ENCODE results near the gene RPL36.

RPL36 gene
- total RNA-seq = 265 to 512 (median 407) reads per million in 4 experiments

- peak; percentile 98 for DNase-seq
Measured at GRCh38 chr19:5690125-5690954, at the start of gene RPL36. Gene RPL36, plus strand, starts transcription at chr19:5690295. Its CDS starts 213 bp downstream, at chr19:5690508.

- DNase-seq = no peak
Measured at GRCh38 chr19:5641171-5641570, 48.9 kb upstream of the RPL36 start.

GRCh38 chr19:5642204-5642603 is 47.9 kb upstream of the RPL36 start:
- DNase-seq = no peak

GRCh38 chr19:5643060-5643459 is 47.0 kb upstream of the RPL36 start:
- DNase-seq = no peak

- DNase-seq = no peak
Measured at GRCh38 chr19:5644037-5644436, 46.1 kb upstream of the RPL36 start.

GRCh38 chr19:5645409-5645808 is 44.7 kb upstream of the RPL36 start:
- DNase-seq = no peak

GRCh38 chr19:5646703-5647102 is 43.4 kb upstream of the RPL36 start:
- DNase-seq = no peak

- no peak for DNase-seq
Measured at GRCh38 chr19:5648464-5648863, 41.6 kb upstream of the RPL36 start.

GRCh38 chr19:5651361-5651760 is 38.7 kb upstream of the RPL36 start:
- no peak for DNase-seq

- no peak for DNase-seq
Measured at GRCh38 chr19:5652261-5652660, 37.8 kb upstream of the RPL36 start.

GRCh38 chr19:5654931-5655330 is 35.2 kb upstream of the RPL36 start:
- DNase-seq = no peak

GRCh38 chr19:5655412-5655811 is 34.7 kb upstream of the RPL36 start:
- no peak for DNase-seq

GRCh38 chr19:5661483-5661882 is 28.6 kb upstream of the RPL36 start:
- no peak for DNase-seq

GRCh38 chr19:5663904-5664303 is 26.2 kb upstream of the RPL36 start:
- DNase-seq = no peak

GRCh38 chr19:5664515-5664914 is 25.6 kb upstream of the RPL36 start:
- DNase-seq = no peak

GRCh38 chr19:5665781-5666513 is 24.1 kb upstream of the RPL36 start:
- no peak for DNase-seq

- DNase-seq = no peak
Measured at GRCh38 chr19:5666921-5667610, 23.0 kb upstream of the RPL36 start.

GRCh38 chr19:5667751-5668271 is 22.3 kb upstream of the RPL36 start:
- DNase-seq = no peak

GRCh38 chr19:5669212-5669611 is 20.9 kb upstream of the RPL36 start:
- DNase-seq = no peak

- no peak for DNase-seq
Measured at GRCh38 chr19:5671600-5671999, 18.5 kb upstream of the RPL36 start.

- no peak for DNase-seq
Measured at GRCh38 chr19:5672708-5673459, 17.2 kb upstream of the RPL36 start.

- no peak for DNase-seq
Measured at GRCh38 chr19:5673752-5674151, 16.3 kb upstream of the RPL36 start.

GRCh38 chr19:5674714-5675113 is 15.4 kb upstream of the RPL36 start:
- no peak for DNase-seq

All from effector CD8-positive, alpha-beta T cell (primary cell).